ENCODE data around the gene HIVEP3. TPM values are rescaled to one million over a fixed set of nuclear protein-coding genes. Genes with fewer than 3 reads are reported as not detected.

The HIVEP3 gene
- total RNA-seq, 1 donor from 2014 or later, result 2.0 TPM

DNA sequence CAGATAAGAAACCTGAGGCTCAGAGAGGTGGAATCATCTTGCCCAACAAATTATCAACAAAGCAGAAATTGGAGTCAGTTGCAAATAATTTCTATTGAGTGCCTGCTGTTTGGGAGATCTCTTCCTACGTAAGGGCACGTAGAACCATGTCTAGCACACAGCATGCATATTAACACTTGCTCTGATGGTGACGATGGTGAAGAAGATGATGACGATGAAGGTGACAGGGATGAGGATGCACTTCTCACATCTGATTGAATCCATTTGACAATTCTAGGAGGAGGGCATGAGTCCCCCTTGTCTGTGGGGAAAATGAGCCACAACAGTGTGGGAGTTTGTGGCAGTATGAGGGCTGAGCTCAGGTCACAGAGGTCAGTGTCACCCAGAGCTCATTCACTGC lies 183.6 kb downstream of the HIVEP3 start:
- no peak for DNase-seq (ENCODE audit: low read depth)

DNA sequence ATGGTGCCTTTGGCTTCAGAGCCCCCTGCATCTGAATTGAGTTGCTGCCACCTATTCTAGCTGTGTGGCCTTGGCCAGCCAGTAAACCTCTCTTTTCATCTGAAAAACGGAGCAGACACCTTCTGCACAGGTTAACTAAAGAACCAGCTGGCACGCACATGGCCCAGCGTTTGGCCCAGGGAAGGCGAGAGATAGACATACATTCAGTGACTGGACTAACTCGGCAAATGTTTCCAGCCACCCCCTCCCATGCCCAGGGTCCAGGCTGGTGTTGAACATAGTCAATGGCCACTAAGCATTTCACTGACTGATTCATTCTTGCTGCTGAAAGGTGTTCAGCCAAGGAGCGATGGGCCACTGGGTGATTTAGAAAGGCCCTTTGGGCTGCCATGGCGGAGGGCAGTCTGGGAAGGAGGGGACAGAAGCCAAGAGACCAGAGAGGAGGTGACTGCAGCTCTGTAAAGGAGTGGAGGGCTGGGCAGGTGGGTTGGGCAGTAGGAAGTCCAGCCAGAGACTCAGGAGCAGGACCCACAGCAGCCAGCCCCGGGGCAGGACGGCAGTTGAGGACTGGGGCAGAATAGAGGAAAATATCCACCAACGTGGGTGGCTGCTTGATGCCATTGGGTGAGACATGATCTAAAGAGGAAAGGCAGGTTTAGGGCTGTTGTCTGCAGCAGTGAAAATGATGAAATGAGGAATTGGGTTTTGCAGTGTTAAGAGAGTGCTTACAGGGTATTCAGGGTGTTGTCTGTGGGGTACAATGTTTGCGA lies 184.3 kb downstream of the HIVEP3 start:
- DNase-seq (ENCODE audit: low read depth), result no peak

DNA sequence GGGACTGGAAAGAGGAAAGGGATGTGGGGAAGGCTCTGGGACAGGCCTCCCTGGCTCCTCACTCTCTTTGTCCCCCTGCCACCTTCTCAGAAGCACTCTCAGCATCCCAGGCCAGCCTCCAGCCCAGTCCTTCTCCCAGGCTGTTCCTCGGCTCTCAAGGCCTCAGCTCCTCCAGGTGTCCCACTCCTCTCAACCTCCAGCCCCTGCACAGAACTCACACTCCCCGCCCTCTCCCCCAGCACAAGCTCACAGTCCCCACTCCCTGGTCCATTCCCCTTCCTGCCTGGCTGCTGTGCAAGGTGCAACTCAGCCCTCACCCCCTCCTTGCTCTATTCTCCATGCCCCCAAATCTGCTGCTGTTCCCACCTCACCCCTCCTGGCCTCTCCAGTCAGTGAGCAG lies 185.0 kb downstream of the HIVEP3 start:
- no peak for DNase-seq (ENCODE audit: low read depth)

DNA sequence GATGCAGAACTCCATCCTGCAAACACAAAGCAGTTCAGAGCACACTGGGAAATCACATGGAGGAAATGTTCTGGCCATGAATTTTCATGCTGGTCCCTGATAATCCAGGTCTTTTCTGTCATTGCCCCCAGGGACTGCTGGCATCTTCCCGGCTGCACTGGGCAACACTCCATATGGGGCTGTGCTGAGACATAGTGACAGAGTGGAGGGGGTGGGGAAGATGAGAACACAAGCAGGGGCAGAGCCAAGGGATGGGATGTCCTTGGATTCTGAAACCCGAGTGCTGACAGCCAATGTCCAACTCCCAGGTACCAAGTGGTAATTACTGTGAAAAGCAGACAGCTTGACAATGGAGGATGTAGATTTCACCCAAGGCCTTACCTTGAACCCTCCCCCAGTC lies 185.7 kb downstream of the HIVEP3 start:
- no peak for DNase-seq (ENCODE audit: low read depth)

DNA sequence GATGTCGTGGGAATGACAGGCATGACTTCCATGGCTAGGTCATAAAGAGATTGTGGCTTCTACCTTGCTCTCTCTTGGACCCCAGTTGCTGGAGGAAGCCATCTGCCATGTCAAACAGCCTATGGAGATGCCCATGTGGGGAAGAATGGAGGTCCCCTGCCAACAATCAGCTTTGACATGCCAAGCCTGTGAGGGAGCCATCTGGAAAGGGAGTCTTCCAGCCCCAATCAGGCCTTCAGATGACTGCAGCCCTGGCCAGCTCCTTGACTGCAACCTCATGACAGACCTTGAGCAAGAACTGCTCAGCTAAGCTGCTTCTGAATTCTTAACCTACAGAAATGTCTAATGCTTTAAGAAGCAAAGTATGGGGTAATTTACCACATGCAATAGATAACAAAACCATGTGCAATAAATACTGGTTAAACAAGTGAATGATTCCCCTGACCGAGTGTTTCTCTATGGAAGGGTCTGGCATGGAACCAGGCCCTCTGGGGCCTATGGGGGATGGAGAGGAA lies 187.1 kb downstream of the HIVEP3 start:
- no peak for DNase-seq (ENCODE audit: low read depth)

DNA sequence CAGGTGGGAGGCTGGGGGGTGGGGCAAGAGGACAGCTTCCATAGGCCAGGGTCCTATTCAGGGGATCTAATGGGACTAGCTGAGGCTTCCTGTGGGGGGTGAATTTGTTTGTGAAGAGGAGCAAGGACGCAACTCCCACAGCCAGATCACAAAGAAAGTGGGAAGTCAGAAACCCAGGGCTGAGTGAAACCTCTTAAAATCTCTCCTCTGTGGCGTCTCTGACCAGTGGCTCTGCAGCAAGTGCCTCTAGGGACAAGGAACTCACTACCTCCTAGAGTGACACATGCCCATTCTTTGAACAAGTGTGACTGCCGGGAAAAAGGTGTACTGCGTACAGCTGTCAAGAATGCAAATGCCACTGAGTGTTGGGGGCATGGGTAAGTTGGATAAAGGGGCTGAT lies 187.9 kb downstream of the HIVEP3 start:
- no peak for DNase-seq (ENCODE audit: low read depth)

DNA sequence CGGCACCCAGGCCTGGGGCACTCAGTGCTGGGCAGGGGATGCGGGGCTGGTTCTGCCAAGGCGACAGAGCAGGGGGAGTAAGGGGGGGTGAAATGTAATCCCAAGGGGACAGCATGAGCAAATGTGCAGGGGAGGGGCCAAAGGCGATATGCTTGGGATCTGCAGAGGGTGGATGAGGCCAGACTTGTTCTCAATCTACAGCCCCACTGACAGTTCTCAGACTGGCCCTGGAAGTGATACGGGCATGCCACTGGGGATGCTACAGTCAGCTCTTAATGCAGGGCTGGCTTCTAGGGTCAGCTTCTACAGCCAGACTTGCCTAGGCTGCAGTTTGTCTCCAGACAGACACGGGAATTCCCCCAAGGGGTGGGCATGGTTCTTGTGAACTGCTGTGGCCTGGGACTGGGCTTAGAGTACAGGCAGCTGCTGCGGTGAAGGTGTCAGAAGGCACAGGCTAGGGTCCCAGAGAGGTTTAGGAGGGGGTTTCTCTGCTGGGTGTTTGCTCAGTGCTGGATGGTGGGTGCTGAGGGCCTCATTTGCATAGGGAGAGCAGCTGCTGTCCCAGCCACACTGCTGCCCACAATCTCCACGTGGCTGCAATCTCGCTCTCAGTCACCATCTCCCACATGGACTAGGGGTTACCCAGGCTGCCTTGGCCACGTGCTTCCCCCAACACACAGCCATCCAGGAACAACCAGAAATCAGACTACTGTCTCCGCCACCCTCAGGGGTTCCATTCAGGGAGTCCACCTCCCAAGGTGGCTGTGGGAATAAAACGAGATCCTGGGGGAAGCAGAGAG lies 190.1 kb downstream of the HIVEP3 start:
- peak; percentile 89 for DNase-seq (ENCODE audit: low read depth)

DNA sequence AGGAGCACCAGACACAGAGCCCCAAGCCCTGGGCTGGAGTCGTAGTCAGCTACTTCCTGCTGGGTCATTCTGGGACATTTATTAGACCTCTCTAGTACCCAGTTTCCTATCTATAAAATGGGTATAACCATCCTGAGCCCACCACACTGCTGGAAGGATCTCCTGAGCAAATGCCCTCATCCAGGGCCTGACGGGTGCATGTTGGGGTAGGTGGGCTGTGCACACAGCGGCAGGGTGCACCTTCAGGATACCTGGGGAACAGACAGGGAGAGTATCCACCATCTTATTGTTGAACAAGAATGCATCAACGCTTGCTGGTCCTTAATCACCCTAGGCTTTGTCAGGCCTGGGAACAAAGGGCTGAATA lies 191.0 kb downstream of the HIVEP3 start:
- no peak for DNase-seq (ENCODE audit: low read depth)

DNA sequence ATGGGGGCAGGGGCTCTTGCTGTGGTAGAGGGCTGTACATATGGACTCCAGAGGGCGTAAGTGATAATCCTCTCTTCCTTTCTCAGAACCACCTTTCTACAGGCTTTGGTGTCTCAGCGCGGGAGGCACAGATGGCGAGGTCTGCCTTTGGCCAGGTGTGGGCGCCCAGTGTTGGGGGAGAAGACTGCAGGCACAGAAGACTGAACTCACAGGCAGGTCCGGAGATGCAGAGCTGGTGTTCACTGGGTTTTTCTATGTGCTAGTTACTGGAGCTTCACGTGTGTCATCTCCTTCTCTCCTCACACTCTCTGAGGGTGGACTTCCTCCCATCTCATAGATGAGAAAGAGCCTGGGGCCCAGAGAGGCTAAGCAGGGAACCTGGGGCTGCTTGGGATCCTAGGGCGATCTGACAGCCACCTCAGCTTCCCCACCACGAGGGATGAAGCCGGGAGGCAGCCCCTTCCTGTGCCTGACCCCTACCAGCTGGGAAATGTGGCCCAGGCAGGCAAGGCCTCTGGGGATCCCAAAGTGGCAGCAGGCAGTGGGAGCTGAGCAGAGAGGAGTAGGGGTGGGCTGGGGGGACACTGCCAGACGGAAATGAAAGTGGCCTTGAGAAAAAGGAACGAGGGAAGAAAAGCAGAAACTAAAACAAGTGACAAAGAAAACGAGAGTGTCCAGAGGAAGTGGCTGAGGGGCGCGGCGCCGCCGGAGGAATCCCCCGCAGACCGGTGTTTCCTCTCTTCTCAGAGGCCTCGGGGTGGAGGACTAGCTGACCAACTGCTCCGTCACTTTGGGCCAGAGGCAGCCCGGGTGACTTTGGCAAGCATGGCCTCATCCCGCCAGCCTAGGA lies 191.6 kb downstream of the HIVEP3 start:
- no peak for DNase-seq (ENCODE audit: low read depth)

DNA sequence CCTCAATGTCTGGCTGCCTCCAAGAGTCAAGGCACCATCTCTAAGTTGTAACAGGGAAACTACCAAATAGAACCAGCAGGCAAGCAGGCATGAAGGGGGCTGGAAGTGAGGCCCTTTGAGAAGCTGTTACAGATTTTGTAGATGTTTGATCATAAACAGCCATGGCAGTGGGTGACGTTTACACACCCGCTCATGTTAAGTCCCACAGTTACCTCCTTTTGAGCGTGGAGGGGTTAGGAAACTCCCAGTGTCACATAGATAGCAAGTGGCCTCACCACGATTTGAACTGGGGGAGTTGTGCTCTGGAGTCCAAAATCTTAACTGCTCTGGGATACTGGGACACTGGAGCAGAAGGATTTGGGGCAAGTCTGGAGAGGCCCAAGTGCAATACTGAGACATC lies 192.4 kb downstream of the HIVEP3 start:
- no peak for DNase-seq (ENCODE audit: low read depth)

DNA sequence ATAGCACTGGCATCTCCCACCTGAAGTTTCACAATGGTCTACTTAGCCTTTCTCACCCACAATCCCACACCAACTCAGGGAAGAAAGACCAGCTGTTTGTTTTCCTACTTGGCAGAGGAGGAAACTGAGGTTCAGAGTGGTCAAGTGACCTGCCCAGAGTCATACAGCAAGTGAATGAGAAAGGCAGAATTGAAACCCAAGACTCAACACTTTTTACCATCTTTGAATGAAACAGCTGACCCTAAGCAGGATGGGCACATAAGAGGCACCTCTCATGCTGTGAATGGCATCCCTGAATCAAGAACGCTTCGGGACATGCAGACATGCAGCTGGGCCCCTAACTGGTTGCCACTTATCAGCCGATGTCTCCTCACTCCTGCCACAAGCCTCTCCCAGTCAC lies 193.8 kb downstream of the HIVEP3 start:
- DNase-seq (ENCODE audit: low read depth), result no peak

DNA sequence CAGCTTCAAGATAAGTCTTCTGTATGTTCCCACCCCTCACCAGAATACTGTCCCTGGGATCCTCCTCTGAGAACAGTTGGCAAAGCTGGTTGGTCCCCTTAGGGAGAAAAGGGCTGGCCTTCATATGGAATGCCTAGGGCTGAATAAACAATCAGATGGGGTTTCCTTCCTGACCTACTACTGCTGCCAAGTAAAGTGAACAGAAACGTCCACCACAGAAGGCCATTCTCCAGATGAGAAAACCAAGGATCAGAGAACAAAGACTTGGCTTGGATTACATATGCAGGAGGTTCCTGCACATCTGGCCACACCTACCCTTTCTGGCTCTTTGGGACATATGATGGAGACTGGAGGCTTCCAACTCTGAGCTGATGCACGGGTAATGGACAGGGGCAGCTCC lies 194.5 kb downstream of the HIVEP3 start:
- DNase-seq (ENCODE audit: low read depth), result no peak

DNA sequence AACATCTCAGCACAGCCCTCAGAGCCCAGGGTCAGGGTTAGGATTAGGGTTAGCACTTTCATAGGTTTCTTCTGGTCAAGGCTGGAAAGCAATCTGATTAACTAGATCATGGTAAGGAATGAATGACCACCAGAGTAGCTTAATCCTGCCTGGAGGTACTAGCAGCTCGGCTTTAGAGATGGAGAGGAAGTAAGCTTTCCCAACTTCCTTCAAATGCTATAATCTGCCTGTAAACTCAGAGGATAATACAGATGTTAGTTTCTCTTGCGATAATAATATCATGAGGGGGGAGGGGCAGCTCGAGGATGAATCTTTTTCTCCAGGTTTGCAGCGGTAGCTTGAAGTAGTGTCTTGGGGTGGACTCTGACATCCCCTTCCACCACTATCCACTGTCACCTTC lies 194.9 kb downstream of the HIVEP3 start:
- no peak for DNase-seq (ENCODE audit: low read depth)

DNA sequence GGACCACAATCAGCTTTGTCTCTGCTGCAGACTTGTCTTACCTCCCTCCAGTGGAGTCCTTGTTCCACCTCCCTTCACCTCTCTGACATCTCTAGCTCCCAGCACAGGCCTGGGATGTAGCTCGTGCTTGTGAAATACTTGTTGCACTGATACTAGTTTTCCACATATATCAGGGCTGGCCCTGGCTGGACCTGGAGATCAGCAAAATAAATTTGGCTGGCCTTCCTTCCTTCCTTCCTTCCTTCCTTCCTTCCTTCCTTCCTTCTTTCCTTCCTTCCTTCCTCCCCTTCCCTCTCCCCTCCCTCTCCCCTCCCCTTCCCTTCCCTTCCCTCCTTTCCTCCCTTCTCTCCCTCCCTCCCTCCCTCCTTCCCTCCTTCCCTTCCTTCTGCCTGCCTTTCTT lies 196.5 kb downstream of the HIVEP3 start:
- no peak for DNase-seq (ENCODE audit: low read depth)

DNA sequence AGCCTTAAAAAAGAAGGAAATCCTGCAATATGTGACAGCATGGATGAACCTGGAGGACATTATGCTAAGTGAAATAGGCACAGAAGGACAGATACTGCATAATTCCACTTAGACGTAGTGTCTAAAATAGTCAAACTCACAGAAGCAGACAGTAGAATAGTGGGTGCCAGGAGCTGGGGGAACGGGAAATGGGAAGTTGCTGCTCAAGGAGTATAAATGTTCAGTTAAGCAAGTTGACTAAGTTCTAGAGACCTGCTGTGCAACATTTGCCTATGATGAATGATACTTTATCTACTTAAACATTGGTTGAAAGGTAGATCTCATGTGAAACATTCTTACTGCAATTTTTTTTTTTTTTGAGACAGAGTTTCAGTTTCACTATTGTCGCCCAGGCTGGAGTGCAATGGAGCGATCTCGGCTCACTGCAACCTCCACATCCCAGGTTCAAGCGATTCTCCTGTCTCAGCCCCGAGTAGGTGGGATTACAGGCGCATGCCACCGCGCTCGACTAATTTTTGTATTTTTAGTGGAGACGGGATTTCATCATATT lies 197.8 kb downstream of the HIVEP3 start:
- DNase-seq (ENCODE audit: low read depth), result no peak

DNA sequence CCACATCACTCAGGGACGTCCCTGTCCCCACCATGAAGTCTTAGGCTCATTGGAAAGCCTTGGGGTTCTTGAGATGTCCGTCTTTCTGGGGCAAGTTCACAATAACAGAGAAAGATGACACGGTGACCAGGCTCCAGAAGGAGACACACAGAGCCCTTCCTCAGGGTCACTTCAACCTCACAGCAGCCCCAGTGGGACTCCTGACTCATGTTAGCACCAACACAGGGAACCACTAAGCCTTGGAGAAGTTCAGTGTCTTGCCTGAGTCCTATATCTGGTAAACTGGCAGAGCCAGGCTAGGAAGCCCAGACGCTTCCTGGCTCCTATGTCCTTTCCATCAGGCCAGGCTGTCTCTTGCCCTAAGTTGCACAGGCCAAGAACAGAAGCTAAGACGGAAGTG lies 199.1 kb downstream of the HIVEP3 start:
- no peak for DNase-seq (ENCODE audit: low read depth)

DNA sequence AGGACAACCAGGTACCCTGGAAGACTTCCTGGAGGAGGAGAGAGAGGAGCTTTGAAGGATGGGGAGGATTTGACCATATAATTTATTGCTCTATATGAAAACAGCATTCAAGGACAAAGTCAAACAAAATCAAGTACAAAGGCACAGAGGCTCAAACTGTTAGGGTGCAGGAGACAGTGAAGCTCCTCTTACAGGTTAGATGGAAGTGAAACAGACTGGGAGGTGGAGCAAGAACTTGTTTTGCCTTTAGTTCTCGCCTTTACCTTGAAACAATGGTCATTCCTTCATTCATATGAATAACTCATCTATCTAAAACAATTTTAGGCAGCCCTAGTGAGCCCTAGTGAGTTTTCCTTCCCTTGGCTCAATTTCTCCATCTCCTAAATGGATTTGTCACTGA lies 199.6 kb downstream of the HIVEP3 start:
- no peak for DNase-seq (ENCODE audit: low read depth)

DNA sequence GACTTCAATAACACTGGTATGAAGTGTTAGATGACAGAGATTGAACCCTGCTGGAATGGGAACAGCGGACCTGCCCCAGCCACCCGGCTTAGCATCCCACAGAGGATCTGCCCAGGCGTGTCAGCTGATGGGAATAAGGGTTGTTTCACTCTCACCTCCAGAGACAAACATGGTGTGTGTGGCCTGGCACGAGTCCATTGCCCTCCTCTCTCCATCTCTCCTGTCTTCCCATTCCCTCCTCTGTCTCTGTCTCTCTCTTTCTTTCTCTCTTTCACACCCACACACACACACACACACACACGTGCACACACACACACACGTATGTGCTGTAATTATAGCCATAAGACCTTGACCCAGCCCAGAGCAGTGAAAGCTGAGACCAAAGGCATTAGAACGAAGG lies 200.2 kb downstream of the HIVEP3 start:
- no peak for DNase-seq (ENCODE audit: low read depth)

DNA sequence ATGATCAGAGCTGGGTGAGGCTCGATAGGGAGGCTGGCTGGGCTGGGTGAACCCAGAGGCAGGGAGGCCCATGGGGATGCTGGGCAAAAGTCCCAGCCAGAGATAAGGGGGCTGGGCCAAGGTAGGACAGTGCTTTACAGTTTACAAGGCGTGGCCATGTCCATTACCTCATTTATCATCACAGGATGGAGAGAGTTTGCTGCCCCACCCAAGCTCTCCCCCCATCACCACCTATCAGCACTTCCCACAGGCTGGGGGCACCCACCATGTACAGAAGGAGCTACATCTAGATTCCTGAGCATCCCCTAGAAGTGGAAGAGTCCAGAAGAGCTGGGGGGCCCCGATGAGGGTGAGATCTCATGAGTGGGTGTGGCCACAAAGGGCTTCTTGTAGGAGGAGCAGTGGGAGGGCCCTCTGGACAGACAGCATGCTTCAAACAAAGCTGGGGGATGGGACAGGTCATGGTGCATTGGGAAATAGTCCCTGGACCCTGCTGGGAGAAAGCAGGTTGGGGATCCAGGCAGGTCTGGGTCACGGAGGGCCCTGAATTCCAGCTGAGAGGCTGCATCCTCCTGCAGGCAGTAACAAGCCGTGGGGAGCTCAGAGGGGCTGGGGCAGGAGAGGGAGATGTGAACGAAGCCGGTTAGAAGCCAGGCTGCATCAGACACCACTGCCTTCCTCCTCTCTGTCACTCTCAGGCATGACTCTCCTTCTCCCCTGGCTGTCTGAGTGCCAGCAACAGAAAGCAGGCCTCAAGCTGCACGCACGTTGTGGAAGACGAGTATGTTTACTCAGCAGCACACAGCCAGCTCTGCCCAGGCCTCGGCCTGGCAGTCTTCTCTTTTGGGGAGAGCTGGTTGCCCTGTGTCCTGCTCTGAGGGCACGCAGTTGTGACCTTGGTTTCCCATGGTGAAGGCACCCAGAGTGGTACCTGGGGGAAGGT lies 202.3 kb downstream of the HIVEP3 start:
- DNase-seq (ENCODE audit: low read depth), result no peak

DNA sequence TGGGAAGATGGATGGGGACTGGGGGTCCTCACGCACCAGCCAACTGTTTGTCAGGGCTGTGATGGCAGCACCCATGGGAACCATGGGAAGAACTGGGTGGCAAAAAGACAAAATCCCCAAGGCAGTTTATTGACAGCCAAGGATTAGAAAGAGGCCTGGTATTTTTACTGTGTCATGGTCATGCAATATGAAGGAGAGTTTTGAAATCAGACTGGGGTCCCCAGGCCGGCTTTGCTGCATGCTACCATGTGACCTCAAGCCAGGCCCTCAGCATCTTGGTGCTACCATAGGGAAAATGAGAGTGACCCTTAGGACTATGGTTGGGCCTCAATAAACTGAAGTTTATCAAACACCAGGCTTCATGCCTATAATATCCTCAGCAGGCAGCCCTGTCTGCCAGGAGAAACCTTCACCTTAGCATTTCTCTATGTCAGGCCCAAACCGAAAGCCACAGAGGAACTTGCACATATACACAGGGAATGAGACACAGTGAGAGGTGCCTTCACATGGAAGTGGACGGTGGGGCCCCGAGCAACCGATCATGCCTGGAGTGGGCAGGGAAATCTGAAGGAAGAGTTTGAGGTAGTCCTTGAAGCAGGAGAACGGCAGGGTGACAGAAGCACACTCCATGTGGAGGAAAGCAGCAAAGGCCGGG lies 203.2 kb downstream of the HIVEP3 start:
- no peak for DNase-seq (ENCODE audit: low read depth)

Data from myocyte (in vitro differentiated cells).